IMR-90 (cell line): ENCODE measurements around the gene ADD2. TPM values are rescaled to one million over a fixed set of nuclear protein-coding genes. Genes with fewer than 3 reads are reported as not detected.
A peak's percentile ranks its signal among the peaks of the same experiment; 100 is the strongest.

ENCODE experiments used
- ATAC-seq: fragments of 200-7000 bp; cut with Tn5 transposase; 2 replicates; pipeline ENCODE4 v1.9.1; 2020; ENCODE audit warnings: low read depth, mild to moderate bottlenecking, moderate library complexity
- BruUV-seq: library from RNA; stranded (reverse); fragments of 400-500 nt; replicated peaks from 2 replicates; lab custom pipeline; 2021; lab: Mats Ljungman, UMichigan
- CTCF ChIA-PET: fragments of 300-600 bp; formaldehyde crosslinking; extraction: SDS; loops from one replicate; lab custom pipeline; 2021; ENCODE audit warnings: antibody characterized with exemption; lab: Yijun Ruan, JAX
- POLR2A ChIA-PET: fragments of 300-600 bp; sonication (Branson Sonifier 250); formaldehyde crosslinking; loops from one replicate; lab custom pipeline; 2022; ENCODE audit warnings: antibody characterized with exemption; ENCODE audit not compliant: unreplicated experiment; lab: Charles Lee
- DNase-seq: peaks from one replicate; pipeline ENCODE4 v3.0.0; 2013
- H2AFZ ChIP-seq: replicated peaks from 2 replicates; pipeline ENCODE3; 2013; ENCODE audit warnings: low read length, mild to moderate bottlenecking; ENCODE audit not compliant: poor library complexity
- H2AK5ac ChIP-seq: 2 replicates; pipeline ENCODE4 v1.6.1; 2013; ENCODE audit warnings: low read depth, low read length, inconsistent platforms
- H2AK9ac ChIP-seq: replicated peaks from 2 replicates; pipeline ENCODE3; 2013; ENCODE audit warnings: mild to moderate bottlenecking, low read depth, low read length, moderate library complexity; ENCODE audit not compliant: poor library complexity
- H2BK120ac ChIP-seq: 2 replicates; pipeline ENCODE4 v1.6.1; 2013; ENCODE audit warnings: low read depth, low read length, inconsistent platforms
- H2BK15ac ChIP-seq: 3 replicates; pipeline ENCODE4 v1.6.1; 2013; ENCODE audit warnings: low read depth, low read length, inconsistent platforms
- H2BK20ac ChIP-seq: 2 replicates; pipeline ENCODE4 v1.6.1; 2013; ENCODE audit warnings: low read depth, mild to moderate bottlenecking, inconsistent platforms, low read length, moderate library complexity
- H2BK5ac ChIP-seq: 2 replicates; pipeline ENCODE4 v1.6.1; 2013; ENCODE audit warnings: mild to moderate bottlenecking, low read depth, low read length, inconsistent platforms; ENCODE audit not compliant: poor library complexity, severe bottlenecking
- H3K14ac ChIP-seq: replicated peaks from 2 replicates; pipeline ENCODE4 v1.6.1; 2013; ENCODE audit warnings: low read depth, low read length, inconsistent platforms
- H3K18ac ChIP-seq: 2 replicates; pipeline ENCODE4 v1.6.1; 2013; ENCODE audit warnings: low read depth, low read length, control low read depth
- H3K23ac ChIP-seq: 2 replicates; pipeline ENCODE4 v1.6.1; 2013; ENCODE audit warnings: low read depth, low read length, inconsistent platforms
- H3K27ac ChIP-seq: 2 replicates; pipeline ENCODE4 v1.5.1; 2013; ENCODE audit warnings: mild to moderate bottlenecking, control low read depth, low read length; ENCODE audit not compliant: insufficient read depth
- H3K27me3 ChIP-seq: 2 replicates; pipeline ENCODE4 v1.6.1; 2013; ENCODE audit warnings: low read length; ENCODE audit not compliant: control insufficient read depth, insufficient read depth
- H3K36me3 ChIP-seq: 2 replicates; pipeline ENCODE4 v1.6.1; 2013; ENCODE audit warnings: low read length, mixed read lengths; ENCODE audit not compliant: control insufficient read depth, insufficient read depth
- H3K4ac ChIP-seq: 2 replicates; pipeline ENCODE4 v1.6.1; 2013; ENCODE audit warnings: low read depth, low read length, inconsistent platforms
- H3K4me1 ChIP-seq: 2 replicates; pipeline ENCODE4 v1.6.1; 2013; ENCODE audit warnings: low read length, mixed read lengths; ENCODE audit not compliant: control insufficient read depth, insufficient read depth
- H3K4me2 ChIP-seq: 2 replicates; pipeline ENCODE4 v1.6.1; 2013; ENCODE audit warnings: low read depth, mild to moderate bottlenecking, control low read depth, low read length, moderate library complexity
- H3K4me3 ChIP-seq: 2 replicates; pipeline ENCODE4 v1.5.1; 2013; ENCODE audit warnings: low read depth, mild to moderate bottlenecking, control low read depth, low read length, moderate library complexity; ENCODE audit not compliant: insufficient read depth
- H3K56ac ChIP-seq: 2 replicates; pipeline ENCODE4 v1.6.1; 2013; ENCODE audit warnings: low read length, inconsistent platforms; ENCODE audit not compliant: insufficient read depth; ENCODE audit errors: extremely low read depth
- H3K79me1 ChIP-seq, 2 experiments: 2 replicates each; pipeline ENCODE4 v1.6.1; 2013; ENCODE audit warnings: low read length in 2 of 2, inconsistent platforms in 1 of 2, low read depth in 1 of 2
- H3K9ac ChIP-seq: 2 replicates; pipeline ENCODE4 v1.6.1; 2013; ENCODE audit warnings: low read depth, low read length, control low read depth
- H3K9me1 ChIP-seq: 2 replicates; pipeline ENCODE4 v1.6.1; 2013; ENCODE audit warnings: low read length, inconsistent platforms; ENCODE audit not compliant: insufficient read depth
- H3K9me3 ChIP-seq: 2 replicates; pipeline ENCODE4 v1.6.1; 2013; ENCODE audit warnings: low read length; ENCODE audit not compliant: control insufficient read depth, insufficient read depth
- H4K20me1 ChIP-seq: 2 replicates; pipeline ENCODE4 v1.6.1; 2013; ENCODE audit warnings: low read length, inconsistent platforms; ENCODE audit not compliant: insufficient read depth
- H4K5ac ChIP-seq: 2 replicates; pipeline ENCODE4 v1.6.1; 2013; ENCODE audit warnings: mild to moderate bottlenecking, low read depth, low read length, control low read depth
- H4K8ac ChIP-seq, 2 experiments: 2 replicates each; pipeline ENCODE4 v1.6.1; 2013; ENCODE audit warnings: low read depth in 2 of 2, low read length in 2 of 2, control low read depth in 1 of 2, inconsistent platforms in 1 of 2
- H4K91ac ChIP-seq: 2 replicates; pipeline ENCODE4 v1.6.1; 2013; ENCODE audit warnings: low read depth, low read length, inconsistent platforms; ENCODE audit not compliant: insufficient read depth
- RAD21 ChIP-seq: IDR thresholded peaks from 2 replicates; pipeline ENCODE4 v1.6.1; 2012; ENCODE audit warnings: low read length, improper control_type of control experiment
- RFX5 ChIP-seq: IDR thresholded peaks from 2 replicates; pipeline ENCODE4 v1.8.0; 2012; ENCODE audit warnings: low read depth, mild to moderate bottlenecking, low read length, moderate library complexity
- WGBS, 2 experiments: methylation state at CpG; one replicate each; pipeline versions ENCODE4 v1.1.5 to v1.1.7; 2013; ENCODE audit warnings: missing lambda C conversion rate in 2 of 2; ENCODE audit not compliant: insufficient read length in 1 of 2; ENCODE audit errors: extremely low coverage in 2 of 2; 5-methylcytosine and 5-hydroxymethylcytosine counted together
- dilution Hi-C: fragments of 300-500 bp; cut with HindIII; formaldehyde crosslinking; loops from one replicate; pipeline ENCODE4 v1.14.3; 2018; ENCODE audit warnings: low sequenced_read_pairs; ENCODE audit not compliant: unreplicated experiment
- in situ Hi-C: fragments of 300-500 bp; cut with MboI; formaldehyde crosslinking; loops from 3 replicates; pipeline ENCODE4 v1.14.3; 2019; ENCODE audit warnings: low sequenced_read_pairs, inconsistent platforms, mixed read lengths
- intact Hi-C: fragments of 100-400 bp; cut with micrococcal nuclease; formaldehyde crosslinking; loops from 2 replicates; pipeline ENCODE4 v1.10.0; 2022
- polyA plus RNA-seq, 3 experiments: library from polyadenylated mRNA; depleted of rRNA; stranded (reverse); fragments of >200 nt; gene quantifications; 2 replicates each; pipeline ENCODE4 v1.2.3, GENCODE V29; 2012; ENCODE audit warnings: low replicate concordance in 1 of 3
- total RNA-seq: library from RNA; depleted of rRNA; stranded (reverse); fragments of >200 nt; gene quantifications from 2 replicates; pipeline ENCODE4 v1.2.3, GENCODE V29; 2012
- TF ChIP-seq, protein P1 (sequence below): conservative IDR thresholded peaks from 2 replicates; pipeline ENCODE4 v1.5.1; 2012; ENCODE audit warnings: mild to moderate bottlenecking, low read depth, low read length, improper control_type of control experiment

Gene ADD2
- total and polyA plus RNA-seq, 2 of the 4 experiments (the other 2 are of a cell fraction), result not detected

DNA sequence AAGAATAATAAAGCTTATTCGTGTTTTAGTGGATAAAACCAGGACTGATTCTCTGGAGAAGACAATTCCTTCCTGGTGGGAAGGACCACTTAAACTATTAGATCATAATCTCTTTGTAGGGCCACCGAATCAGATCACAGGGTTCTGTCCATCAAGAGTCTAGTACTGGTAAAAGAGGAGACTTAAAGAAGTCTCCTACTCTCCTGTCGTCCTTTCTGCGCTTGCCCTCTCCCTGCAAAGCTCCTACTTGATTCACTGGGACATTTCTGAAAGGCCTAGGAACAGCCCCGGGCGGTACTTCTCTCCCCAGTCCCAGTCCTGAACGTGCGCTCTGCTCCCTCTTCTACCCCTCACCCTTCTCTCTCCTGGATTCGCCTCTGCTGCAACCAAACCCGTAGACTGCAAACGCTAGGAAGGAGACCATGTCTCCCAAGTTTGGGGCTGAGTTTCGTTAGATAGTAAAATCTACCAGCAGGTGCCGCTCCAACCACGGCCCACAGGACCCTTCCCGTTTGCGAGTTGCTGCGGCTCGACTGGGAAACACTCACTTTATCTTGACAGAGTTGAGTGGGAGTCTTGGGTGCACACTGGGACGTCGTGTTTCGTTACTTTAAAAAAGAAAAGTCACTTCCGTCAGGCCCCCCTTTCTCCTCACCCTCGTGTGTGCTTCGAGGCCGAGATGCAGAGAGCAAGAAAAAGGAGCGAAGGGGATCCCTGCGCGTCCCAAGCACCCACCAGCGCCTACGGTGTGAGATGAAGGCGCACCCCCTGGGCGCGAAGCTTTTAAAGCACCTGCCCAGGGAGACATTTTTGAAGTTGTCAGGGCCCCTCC lies 21.5 kb upstream of the ADD2 start:
- no peak overlapping the region for H3K14ac ChIP-seq
- dilution Hi-C loops, result no loop called here

More for the DNA sequence above, 21.5 kb upstream of the ADD2 start:
- Histone ChIP-seq H4K91ac (no peak overlapping the region), H3K79me1 (no peaks in the 10 kb centered on the region), H3K4me1 (no peaks in the 10 kb centered on the region), H3K36me3 (no peaks in the 10 kb centered on the region), H3K23ac (no peak overlapping the region), H4K5ac (no peak overlapping the region), H2BK20ac (no peak overlapping the region), H3K56ac (no peak overlapping the region), H3K4me3 (no peak overlapping the region), H4K8ac (no peak overlapping the region), H3K4ac (no peak overlapping the region), H3K9ac (no peak overlapping the region), H3K18ac (no peak overlapping the region), H3K27me3 (peaks cover 33% of the 10 kb centered on the region), H2BK120ac (no peak overlapping the region), H2AK9ac (no peak overlapping the region), H3K9me1 (no peaks in the 10 kb centered on the region), H3K9me3 (no peaks in the 10 kb centered on the region), H2BK5ac (no peak overlapping the region), H3K27ac (no peak overlapping the region), H2AK5ac (no peak overlapping the region), H4K20me1 (no peaks in the 10 kb centered on the region), H2AFZ (peak overlapping the region; percentile 27), H3K4me2 (no peak overlapping the region), H2BK15ac (no peak overlapping the region)
- DNase-seq (peak; percentile 25), ATAC-seq (peak; percentile 81)
- in situ Hi-C loops, result no loop called here
- intact Hi-C loops, result loop anchor here (1.0 kb wide), 1 partner anchor 159 kb away; no protein-coding TSS in a partner anchor
- POLR2A ChIA-PET, result no interaction called here
- 10% methylated on average over 6 of the region's 33 CpGs; no CpG with 5 or more reads in 1 of the 2 experiments for WGBS, 2 experiments
- TF ChIP-seq, protein P1, sequence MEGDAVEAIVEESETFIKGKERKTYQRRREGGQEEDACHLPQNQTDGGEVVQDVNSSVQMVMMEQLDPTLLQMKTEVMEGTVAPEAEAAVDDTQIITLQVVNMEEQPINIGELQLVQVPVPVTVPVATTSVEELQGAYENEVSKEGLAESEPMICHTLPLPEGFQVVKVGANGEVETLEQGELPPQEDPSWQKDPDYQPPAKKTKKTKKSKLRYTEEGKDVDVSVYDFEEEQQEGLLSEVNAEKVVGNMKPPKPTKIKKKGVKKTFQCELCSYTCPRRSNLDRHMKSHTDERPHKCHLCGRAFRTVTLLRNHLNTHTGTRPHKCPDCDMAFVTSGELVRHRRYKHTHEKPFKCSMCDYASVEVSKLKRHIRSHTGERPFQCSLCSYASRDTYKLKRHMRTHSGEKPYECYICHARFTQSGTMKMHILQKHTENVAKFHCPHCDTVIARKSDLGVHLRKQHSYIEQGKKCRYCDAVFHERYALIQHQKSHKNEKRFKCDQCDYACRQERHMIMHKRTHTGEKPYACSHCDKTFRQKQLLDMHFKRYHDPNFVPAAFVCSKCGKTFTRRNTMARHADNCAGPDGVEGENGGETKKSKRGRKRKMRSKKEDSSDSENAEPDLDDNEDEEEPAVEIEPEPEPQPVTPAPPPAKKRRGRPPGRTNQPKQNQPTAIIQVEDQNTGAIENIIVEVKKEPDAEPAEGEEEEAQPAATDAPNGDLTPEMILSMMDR, result peak; percentile 45
- peak; percentile 49 for TF ChIP-seq RAD21
- TF ChIP-seq RFX5, result no peak
- no TSS peak for BruUV-seq
- CTCF ChIA-PET, result no interaction called here
